ENCODE measurements around the gene LCN6.
"Not testable (repeated sequence)": the region's sequence is repeated elsewhere in the genome, so short reads cannot be mapped to it uniquely, and the experiment has no call there.

The LCN6 gene

DNA sequence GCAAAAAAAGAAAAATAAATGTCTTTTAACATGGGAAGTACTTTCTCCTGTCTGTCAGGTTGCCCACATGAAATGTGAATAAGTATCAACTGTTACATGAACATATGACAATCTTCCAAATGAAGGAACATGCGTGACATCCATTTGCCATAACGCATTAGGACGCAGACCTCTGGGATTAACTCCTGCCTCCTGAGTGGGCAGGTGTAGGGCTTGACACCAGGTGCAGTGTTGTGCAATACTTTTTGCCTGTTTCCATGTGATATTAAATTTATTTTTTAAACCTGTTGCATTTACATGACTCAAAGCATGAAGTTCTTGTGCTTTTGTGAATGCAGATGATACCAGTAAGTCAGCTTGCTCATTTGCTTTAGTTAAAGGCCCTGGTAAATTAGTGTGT, 34.1 kb upstream of the LCN6 start:
- DNase-seq = no peak

DNA sequence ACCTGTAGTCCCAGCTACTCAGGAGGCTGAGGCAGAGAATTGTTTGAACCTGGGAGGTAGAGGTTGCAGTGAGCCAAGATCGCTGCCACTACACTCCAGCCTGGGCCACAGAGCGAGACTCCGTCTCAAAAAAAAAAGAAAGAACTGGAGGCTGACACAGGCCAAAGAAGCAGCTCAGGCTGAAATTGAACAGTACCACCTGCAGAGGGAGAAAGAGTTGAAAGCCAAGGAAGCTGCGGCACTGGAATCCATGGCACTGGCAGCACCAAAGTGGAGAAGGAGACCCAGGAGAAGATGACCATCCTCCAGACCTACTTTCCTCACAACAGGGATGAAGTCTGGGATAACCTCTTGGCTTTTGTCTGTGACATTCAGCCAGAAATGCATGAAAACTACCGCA, 31.5 kb upstream of the LCN6 start:
- DNase-seq = no peak

DNA sequence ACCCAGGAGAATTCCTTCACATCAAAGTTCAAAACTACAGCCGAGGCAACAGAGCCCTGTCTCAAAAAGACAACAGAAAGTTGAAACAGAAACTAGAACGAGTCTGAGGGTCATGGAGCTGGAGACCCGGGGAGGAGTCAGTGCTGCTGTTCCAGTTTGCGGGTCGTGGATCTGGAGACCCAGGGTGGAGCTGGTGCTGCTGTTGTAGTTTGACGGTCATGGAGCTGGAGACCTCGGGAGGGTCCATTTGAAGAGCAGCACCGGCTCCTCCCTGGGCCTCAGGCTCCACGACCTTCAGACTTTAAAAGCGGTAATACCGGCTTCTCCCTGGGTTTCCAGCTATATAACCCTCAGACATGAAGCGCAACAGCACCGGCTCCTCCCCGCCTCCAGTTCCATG, 29.0 kb upstream of the LCN6 start:
- no peak for DNase-seq

DNA sequence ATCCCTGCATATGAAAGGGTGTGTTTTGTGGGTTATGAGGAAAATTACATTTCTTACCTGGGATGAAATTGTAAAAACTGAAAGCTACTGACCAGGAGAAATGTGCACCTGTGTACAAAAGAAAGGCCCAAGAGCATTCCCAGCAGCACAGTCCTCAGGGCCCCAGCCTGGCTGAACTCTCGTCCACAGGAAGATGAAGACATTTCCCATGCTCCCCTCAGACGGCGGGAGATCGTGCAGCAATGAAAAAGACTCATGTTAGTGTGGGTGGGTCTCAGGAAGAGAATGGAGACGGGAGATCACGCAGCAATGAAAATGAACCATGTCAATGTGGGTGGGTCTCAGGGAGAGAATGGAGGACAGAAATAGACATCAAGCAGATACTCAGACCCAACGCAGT, 28.6 kb upstream of the LCN6 start:
- no peak for DNase-seq

DNA sequence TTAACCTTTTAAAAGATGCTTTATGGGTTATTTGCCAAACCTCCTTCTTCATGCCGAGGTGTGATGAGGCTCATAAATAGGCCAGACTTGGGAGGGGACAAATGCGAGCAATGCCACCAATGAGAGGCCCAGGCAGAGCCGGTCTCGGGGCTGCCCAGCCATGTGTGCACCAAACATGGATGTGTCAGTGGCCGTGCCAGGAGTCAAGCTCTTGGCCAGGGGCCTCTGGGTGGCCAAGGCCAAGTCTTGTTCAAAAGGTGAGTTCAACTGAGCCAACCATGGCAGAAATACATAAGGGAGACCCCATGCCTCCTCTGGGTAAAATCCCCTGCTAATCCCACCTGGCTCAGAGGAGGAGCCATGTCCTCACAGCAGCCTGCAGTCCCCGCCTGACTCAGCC, 26.9 kb upstream of the LCN6 start:
- DNase-seq = no peak

DNA sequence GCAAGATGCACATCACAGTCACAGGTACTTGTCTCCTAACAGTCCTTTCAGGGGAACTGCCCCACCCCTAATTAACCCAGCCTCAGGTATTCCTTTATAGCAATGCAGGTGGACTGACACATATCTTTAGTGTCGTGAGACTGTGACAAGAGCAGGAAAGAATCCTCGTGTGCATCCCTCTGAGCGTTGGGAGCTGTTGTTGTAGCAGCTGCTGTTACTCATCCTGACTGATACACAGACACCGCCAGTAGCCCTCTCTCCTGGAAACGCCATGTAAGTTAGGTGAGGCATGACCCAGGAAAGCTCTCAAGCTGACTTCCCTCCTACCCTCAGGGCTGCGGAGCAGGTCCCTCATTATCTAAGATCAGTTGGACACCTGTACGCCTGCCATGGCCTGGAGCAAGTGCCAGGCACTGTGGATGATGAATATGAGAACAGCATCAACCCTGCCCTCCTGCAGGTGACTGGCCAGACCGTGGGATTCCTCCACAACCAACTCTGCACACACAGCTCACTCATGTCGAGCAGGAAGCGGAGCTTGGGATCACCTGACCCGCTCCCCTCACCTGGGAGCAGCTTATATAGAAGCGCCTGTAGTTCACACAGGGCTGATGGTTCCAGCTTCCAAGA, 26.2 kb upstream of the LCN6 start:
- no peak for DNase-seq

DNA sequence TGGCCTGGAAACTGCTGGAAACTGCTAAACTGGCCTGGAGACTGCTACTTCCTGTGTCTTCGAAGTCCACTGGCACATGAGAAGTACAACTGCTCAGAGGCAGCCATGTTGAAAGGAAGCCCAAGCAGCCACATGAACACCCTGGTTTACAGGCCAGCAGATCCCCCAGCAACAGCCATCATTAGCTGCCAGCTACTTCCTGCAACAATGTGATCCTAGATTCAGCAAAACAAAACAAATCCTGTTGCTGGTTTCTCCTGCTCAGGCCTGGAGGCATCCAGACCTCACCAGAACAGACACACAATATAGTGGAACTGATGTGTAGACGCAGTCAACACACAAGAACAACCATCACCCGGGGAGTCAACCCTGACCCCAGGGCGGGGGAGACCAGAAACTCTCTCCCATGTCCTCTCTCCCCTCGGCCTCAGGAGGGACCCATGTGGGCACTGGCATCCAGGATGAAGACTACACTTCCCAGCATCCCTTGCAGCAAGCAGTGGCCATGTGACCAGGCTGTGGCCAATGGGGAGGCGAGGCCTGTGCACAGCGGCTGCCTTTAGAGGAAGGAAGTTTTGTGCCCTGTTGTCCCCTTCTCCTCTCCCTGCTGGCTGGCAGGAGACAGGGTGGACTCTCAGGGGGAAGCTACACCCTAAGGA, 25.2 kb upstream of the LCN6 start:
- DNase-seq = no peak

DNA sequence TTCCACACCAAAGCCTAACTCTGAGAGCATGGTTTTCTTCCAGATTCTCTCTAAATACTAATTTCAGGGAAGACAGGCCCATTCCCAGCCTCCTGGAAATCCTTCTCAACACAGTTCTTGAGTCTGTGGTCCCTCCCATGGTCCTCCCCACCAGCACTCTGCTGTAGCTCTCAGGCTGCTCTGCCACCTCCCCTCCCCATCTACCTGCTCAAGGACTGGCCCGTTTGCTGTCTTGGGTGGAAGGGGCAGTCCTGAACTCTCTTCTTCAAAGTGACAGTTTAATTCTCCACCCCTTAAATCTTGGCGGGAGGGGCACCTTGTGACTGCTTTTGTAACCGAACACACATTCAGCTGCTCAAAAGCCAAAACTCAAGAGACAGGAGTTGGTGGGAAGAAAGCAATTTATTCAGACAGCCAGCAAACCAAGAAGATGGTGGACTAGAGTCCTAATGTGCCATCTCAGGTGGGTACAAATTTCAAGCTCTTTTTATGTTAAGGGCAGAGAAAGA, 23.6 kb upstream of the LCN6 start:
- DNase-seq = no peak

DNA sequence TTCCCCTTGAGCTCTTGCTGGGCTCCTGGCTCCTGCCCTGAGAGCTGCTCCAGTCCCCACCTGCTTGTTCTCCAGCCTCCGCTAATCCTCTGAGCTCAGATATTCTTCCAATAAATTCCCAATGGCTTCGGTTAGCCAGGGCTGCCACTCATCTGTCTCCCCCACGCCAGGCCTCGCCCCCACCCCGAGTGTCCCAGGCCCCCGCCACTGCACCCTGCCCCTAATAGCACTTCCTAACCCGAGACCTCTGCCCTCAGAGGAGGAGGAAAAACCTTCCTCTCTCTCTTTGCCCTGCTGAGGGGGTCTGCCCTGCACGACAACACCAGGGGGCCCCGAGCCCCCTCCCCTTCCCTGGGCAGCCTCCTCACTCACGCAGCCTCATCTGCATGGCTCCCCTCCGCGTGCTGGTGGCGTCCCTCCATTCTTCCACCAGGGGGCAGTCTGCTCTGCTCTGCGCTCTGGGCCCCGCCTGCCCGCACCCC, 21.4 kb upstream of the LCN6 start:
- DNase-seq = peak; percentile 53

DNA sequence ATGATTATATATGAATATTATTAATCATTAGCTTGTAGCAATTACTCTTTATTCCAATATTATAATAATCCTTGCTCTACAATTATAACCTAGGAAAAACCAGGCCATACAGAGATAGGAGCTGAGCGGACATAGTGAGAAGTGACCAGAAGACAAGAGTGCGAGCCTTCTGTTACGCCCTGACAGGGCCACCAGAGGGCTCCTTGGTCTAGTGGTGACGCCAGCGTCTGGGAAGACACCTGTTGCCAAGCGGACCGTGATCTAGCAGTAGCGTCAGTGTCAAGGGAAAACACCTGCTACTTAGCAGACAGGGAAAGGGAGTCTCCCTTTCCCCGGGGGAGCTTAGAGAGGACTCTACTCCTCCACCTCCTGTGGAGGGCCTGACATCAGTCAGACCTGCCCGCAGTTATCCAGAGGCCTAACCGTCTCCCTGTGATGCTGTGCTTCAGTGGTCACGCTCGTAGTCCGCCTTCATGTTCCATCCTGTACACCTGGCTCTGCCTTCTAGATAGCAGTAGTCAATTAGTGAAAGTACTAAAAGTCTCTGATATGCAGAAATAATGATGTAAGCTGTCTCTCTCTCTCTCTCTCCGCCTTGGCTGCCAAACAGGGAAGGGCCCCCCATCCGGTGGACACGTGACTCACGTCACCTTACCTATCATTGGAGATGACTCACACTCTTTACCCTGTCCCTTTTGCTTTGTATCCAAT, 18.2 kb upstream of the LCN6 start:
- DNase-seq = peak; percentile 27

DNA sequence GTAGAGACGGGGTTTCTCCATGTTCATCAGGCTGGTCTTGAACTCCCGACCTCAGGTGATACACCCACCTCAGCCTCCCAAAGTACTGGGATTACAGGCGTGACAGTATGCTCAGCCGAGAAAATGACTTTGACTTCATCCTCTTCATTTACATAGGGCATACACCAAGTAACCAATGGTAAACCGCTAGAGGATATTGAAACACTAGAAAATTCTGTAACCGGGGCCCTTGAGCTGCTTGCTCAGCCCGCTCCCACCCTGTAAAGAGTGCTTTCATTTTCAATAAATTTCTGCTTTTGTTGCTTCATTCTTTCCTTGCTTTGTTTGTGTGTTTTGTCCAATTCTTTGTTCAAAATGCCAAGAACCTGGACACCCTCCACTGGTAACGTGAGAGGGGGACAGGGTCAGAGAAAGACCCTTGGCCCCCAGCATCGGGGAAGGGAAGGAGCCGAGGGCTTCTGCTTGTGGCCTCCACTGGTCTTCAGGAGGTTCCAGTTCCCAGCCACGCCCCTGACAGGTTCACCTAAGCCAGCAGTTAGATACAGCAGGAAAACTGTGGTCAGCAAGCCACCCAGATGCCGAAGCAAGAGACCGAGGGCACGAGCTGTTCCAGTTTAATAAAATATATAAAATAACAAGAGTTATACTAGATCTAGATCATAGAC, 17.6 kb upstream of the LCN6 start:
- not testable (repeated sequence) for DNase-seq

DNA sequence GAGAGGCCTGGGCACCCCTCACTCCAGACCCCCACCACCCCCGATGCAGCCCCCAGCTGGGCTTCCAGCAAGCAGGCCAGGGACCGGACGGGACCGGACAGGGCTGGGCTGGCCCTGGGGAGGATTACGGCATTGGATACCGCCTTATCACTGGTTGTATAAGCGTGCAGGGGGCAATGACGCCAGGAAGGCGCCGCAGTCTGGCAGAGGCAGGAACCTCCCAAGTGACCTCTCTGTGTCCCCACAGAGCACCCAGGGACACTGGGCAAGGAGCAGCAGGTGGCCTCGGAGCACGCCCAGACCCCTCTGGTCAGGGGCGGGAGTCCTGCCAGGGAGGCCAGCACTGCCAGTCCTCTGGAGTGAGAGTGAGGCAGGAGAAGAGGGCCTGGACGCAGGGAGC, 16.7 kb upstream of the LCN6 start:
- DNase-seq = no peak

DNA sequence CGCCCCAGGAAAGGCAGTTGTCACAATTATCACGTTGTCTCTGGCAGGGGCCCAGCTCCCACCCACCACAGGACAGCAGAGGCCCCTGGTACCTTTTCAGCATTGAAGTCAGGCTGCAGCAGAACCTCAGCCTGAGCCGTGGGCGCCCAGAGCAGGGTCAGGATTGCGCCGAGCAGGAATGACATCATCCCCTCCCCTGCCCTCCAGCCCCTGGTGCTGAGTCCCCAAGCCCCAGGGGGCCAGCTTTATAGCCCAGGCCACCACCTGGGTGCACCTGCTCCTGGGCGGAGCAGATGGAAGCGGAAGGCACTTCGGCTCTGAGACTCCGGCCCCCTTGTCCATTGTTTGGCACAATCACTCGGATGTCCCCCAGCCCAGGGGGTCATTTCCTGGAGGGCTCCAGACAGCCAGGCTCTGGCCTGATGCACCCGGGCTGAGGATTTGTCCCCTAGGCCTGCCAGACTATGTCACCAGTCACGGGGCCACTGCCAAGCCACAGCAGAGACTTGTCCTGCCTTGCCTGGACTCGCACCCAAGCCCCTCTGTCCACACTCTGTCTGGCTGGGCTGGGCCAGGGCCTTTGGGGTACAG, 16.1 kb upstream of the LCN6 start, which contains the start of gene LCN15:
TSS of gene LCN15 (minus strand) at position 218 of the 591 bp plus-strand sequence. CDS start at position 188, 30 bp downstream.
- no peak for DNase-seq

DNA sequence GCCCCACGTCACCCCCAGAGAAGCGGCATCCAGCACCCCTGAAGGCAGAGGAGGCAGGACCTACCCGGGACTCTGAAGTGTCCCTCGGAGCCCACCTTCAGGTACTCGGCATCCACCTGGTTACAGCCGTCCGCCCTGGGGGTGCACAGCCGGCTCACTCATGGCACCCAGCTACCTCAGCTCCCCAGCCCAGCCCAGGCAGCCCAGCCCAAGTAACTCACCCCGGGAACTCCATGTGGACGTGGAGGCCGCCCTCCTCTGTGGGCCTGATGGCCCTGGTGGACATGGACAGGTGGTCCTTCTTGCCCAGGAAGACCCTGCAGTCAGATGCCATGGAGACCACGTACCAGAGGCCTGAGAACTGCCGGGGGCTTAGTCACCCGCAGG, 15.3 kb upstream of the LCN6 start:
- no peak for DNase-seq

DNA sequence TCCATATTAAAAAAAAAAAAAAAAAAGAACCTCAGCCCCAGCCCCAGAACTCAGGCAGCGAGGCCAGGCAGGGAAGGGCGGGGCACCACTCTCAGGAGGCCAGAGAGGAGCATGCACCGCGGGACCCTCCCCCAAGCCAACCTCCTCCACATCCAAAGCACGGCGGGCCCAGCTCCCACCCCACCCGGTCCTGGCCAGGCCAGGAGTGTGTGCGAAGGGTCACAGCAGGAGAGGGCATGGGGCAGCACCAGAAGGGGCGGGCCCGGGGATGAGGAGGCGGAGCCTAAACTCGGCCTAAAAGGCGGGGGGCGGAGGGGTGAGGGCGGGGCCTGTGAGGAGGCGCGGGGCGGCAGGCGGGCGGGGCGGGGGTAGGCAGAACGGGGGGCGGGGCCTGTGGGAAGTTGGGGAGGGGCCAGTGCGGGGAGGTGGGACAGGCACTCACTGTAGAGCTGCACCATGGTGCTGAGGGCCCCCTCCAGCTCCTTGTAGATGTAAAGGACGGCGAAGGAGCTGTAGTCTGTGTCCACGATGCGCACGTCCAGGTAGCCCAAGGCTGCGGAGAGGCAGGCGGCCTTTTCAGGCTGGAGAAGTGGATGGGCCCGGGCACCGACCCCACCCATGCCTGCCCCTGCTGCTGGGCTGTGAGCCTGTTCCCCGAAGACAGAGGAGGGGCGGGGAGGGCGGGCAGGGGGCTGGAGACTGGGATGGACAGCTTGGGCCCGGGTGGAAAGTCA, 14.8 kb upstream of the LCN6 start:
- DNase-seq = peak; percentile 44

DNA sequence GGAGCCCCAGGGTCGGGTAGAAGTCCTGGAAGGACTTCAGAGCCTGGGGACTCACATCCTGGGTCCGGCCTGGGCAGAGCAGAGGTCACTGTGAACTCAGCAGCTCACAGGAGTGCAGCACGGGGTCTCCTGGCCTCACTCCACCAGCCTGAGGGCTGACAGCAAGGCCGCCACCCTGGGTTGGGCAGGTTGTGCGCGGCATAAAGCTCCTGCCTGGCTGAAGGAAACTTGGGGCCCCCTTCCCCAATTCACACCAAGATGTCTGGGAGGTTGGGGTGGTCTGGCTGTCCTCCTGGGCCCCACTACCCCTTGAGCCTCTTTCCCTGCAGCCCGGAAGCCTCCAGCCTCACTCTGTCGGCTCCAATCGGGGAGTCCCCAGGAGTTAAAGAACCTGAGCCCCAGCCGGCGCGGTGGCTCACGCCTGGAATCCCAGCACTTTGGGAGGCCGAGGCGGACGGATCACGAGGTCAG, 13.9 kb upstream of the LCN6 start:
- DNase-seq = no peak

DNA sequence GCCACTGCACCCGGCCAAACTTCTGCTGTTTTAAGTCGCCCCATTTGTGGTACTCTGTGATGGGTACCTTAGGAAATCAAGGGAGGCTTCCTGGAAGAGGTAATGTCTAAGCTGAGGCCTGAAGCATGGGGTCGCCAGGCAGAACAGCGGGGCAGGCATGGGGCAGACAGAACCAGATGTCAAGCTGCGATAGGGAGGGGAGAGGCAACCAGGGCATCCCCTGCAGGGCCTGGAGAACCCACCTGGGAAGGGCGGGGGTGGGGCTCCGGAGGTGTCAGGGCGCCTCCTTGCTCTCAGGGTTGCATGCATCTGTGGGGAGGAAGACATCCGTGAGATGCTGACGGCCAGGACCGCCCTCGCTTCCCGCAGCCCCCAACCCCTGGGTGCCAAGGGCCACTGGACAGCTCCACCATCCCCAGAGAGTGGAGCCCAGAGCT, 13.2 kb upstream of the LCN6 start:
- no peak for DNase-seq

DNA sequence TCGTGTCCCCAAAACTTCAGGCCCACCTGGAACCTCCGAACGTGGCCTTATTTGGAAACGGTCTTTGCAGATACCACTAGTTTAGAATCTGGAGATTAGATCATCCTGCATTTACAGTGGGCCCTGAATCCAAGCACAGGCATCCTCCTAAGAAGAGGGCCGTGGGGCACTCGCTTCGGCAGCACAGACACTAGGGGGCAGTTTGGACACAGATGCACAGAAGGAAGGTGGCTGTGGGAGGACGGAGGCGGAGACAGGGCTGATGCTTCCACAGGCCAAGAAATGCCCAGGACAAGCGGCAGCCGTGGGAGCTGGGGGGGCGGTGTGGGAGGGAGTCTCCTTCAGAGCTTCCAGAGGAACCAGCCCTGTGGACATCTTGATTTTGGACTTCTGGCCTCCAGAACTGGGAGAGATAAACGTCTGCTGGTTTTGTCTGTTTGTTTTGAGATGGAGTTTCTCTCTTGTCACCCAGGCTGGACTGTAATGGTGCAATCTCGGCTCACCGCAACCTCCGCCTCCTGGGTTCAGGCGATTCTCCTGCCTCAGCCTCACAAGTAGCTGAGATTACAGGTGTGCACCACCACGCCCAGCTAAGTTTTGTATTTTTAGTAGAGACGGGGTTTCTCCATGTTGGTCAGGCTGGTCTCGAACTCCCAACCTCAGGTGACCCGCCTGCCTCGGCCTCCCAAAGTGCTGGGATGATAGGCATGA, 12.7 kb upstream of the LCN6 start:
- DNase-seq = not testable (repeated sequence)

DNA sequence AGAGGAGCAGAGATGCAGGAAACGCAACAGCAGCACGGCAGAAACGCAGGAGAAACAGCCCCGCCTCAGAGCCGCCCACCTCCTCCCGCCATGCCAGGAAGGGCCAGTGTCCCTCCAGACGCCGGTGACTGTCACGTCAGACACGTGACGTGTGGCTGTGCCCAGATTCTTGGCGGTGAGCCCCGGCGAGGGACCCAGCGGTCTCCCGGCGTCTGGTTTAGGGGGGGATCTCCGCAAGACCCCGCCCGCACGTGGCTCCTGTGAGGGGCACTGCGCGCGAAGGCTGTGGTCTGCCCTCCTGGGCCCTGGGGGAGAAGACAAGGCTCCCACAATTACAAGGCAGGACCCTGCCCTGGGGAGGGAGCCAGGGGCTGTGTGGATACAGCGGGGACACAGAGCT, 12.1 kb upstream of the LCN6 start:
- no peak for DNase-seq

DNA sequence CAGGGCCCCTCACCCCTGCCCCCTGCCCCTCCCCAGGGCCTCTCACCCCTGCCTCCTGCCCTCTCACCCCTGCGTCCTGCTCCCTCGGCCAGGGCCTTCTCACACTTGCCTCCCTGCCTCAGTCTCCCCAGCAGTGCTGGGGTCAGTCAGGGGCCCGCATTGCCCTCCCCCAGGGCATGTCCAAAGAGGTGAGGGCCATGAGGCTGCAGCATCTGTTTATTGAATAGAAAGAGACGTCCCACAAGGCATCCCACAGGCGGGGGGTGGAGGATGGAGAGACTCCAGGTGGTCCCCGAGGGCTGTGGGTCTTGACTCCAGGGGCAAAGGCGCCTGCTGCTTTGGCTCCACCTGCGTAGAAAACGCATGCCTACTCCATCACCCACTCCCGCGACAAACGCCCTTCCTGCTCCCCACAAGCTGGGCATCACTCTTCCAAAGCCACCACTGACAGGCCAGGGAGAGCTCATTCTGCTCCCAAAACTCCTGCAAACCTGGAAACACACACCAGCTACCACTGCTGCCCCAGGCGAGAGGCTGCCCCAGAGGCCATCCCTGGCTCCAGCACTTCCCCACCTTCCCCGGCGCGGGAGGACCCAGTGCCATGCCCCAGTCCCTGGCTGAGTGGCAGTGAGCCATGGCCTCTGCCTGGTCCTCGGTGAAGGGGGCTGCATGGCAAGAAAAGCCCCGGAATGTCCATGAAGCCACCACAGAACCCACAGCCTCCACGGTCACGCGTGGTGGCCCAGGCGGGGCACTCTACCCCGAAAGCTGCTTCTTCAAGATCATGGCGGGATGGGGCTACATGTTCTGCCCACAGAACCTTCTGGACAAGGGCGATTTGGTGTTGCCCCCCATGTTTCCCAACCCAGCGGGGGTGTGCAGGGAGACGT, 11.4 kb upstream of the LCN6 start:
- no peak for DNase-seq

Data from activated CD4-positive, alpha-beta T cell treated with anti-CD3 and anti-CD28 coated beads, Interleukin-2, amount 50 U/mL, for 1 hour (primary cell).